PC-3 (cell line): ENCODE results near the gene KDM3A. TPM values are rescaled to one million over a fixed set of nuclear protein-coding genes. Genes with fewer than 3 reads are reported as not detected.
A peak's percentile ranks its signal among the peaks of the same experiment; 100 is the strongest.

ENCODE experiments used
- ATAC-seq: fragments of 200-7000 bp; cut with Tn5 transposase; 2 replicates; pipeline ENCODE4 v1.9.1; 2020; ENCODE audit warnings: mild to moderate bottlenecking, moderate library complexity
- BruUV-seq: library from RNA; stranded (reverse); fragments of 400-500 nt; replicated peaks from 2 replicates; lab custom pipeline; 2021; lab: Mats Ljungman, UMichigan
- CTCF ChIA-PET: fragments of 300-600 bp; sonication (Branson Sonifier 250); formaldehyde crosslinking; loops from one replicate; lab custom pipeline; 2022; ENCODE audit warnings: antibody characterized with exemption; lab: Charles Lee
- POLR2A ChIA-PET: fragments of 300-600 bp; sonication (Branson Sonifier 250); formaldehyde crosslinking; loops from one replicate; lab custom pipeline; 2022; ENCODE audit warnings: antibody characterized with exemption; ENCODE audit not compliant: unreplicated experiment; lab: Charles Lee
- DNase-seq: peaks from one replicate; pipeline ENCODE4 v3.0.0-alpha.2; 2015
- H2AFZ ChIP-seq: fragments of 300-600 bp; sonication (generic); 2 replicates; pipeline ENCODE4 v1.6.0; 2016; ENCODE audit warnings: antibody characterized with exemption, low read length
- H3F3A ChIP-seq: fragments of 300-600 bp; sonication (generic); one replicate; pipeline ENCODE4 v1.6.0; 2017; ENCODE audit warnings: antibody characterized with exemption, low read length, control low read depth, mild to moderate bottlenecking; ENCODE audit not compliant: unreplicated experiment
- H3K27ac ChIP-seq: fragments of 300-600 bp; sonication (generic); 2 replicates; pipeline ENCODE4 v1.5.1; 2016; ENCODE audit warnings: mild to moderate bottlenecking, low read length
- H3K27me3 ChIP-seq: fragments of 300-600 bp; sonication (generic); 2 replicates; pipeline ENCODE4 v1.6.1; 2016; ENCODE audit warnings: low read length, mixed read lengths
- H3K36me3 ChIP-seq: fragments of 300-600 bp; sonication (generic); 2 replicates; pipeline ENCODE4 v1.6.1; 2016; ENCODE audit warnings: low read depth, mixed run types, low read length, mixed read lengths
- H3K4me1 ChIP-seq: fragments of 300-600 bp; sonication (generic); 2 replicates; pipeline ENCODE4 v1.5.1; 2016; ENCODE audit warnings: low read length; ENCODE audit not compliant: insufficient read depth
- H3K4me2 ChIP-seq: fragments of 300-600 bp; sonication (generic); 2 replicates; pipeline ENCODE4 v1.6.0; 2016; ENCODE audit warnings: low read length
- H3K4me3 ChIP-seq: fragments of 300-600 bp; sonication (generic); 2 replicates; pipeline ENCODE4 v1.5.1; 2016; ENCODE audit warnings: mild to moderate bottlenecking, low read length, mixed read lengths
- H3K79me2 ChIP-seq: fragments of 300-600 bp; sonication (generic); 2 replicates; pipeline ENCODE4 v1.6.1; 2017; ENCODE audit warnings: low read length, mixed read lengths
- H3K9ac ChIP-seq: fragments of 300-600 bp; sonication (generic); 2 replicates; pipeline ENCODE4 v1.6.0; 2016; ENCODE audit warnings: mild to moderate bottlenecking, low read length
- H3K9me2 ChIP-seq: fragments of 300-600 bp; sonication (generic); replicated peaks from 2 replicates; pipeline ENCODE4 v1.6.1; 2016; ENCODE audit warnings: mixed run types, low read length, mixed read lengths
- H3K9me3 ChIP-seq: fragments of 300-600 bp; sonication (generic); 2 replicates; pipeline ENCODE4 v1.6.1; 2016; ENCODE audit warnings: low read length, mixed read lengths
- H4K20me1 ChIP-seq: fragments of 300-600 bp; sonication (generic); 2 replicates; pipeline ENCODE4 v1.6.1; 2016; ENCODE audit warnings: low read length, mixed read lengths
- CTCF ChIP-seq: fragments of 300-600 bp; sonication (generic); conservative IDR thresholded peaks from 2 replicates; pipeline ENCODE4 v1.5.1; 2017; ENCODE audit warnings: antibody characterized with exemption, low read depth, mild to moderate bottlenecking, low read length
- EZH2 ChIP-seq: fragments of 300-600 bp; sonication (generic); IDR thresholded peaks from one replicate; pipeline ENCODE4 v1.6.1; 2017; ENCODE audit warnings: antibody characterized with exemption, mild to moderate bottlenecking, low read length; ENCODE audit not compliant: unreplicated experiment
- EZH2phosphoT487 ChIP-seq: fragments of 300-600 bp; sonication (generic); IDR thresholded peaks from 2 replicates; pipeline ENCODE4 v1.6.1; 2018; ENCODE audit warnings: mild to moderate bottlenecking, antibody characterized with exemption, low read length, borderline replicate concordance
- intact Hi-C: fragments of 100-400 bp; cut with micrococcal nuclease; formaldehyde crosslinking; loops from 2 replicates; pipeline ENCODE4 v1.9.0; 2023
- total RNA-seq: library from RNA; depleted of rRNA; stranded (reverse); fragments of >200 nt; gene quantifications from 2 replicates; pipeline ENCODE4 v1.2.3, GENCODE V29; 2014

The KDM3A gene
- total RNA-seq, 1 experiment from 2014 or later = 32.2 TPM

DNA sequence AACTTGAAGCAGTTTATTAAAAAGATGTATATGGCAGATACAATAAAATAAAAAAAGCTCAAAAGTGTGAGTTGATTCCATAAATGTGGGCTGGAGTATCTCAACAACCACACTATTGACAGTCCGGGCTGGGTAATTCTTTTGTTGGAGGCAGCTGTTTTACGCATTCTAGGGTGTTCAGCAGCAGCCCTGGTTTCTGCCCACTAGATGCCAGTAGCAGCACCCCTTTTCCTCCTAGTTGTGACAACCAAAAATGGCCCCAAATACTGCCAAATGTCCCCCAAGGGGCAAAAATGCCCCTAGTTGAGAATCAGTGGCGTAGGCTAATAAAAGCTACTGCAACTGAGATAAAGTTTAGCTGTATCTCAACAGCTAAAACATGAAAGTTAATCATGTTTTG lies 77.3 kb downstream of the KDM3A start:
- H3K4me2 ChIP-seq = no peak overlapping the region
- peak; percentile 50 for ATAC-seq
- no peaks in the 10 kb centered on the region for H3F3A ChIP-seq
- intact Hi-C loops = loop anchor here (1.0 to 5.0 kb wide), 3 partner anchors 44 to 246 kb away; partner anchors contain the start of genes CHMP3 and RNF103
- no TSS peak for BruUV-seq
- POLR2A ChIA-PET = no interaction called here
- H3K27ac ChIP-seq = no peak overlapping the region
- H3K4me3 ChIP-seq = no peak overlapping the region
- H2AFZ ChIP-seq = no peak overlapping the region
- peak; percentile 56 for TF ChIP-seq CTCF
- TF ChIP-seq EZH2 = no peak
- no peaks in the 10 kb centered on the region for H3K27me3 ChIP-seq
- CTCF ChIA-PET = no interaction called here
- peaks cover 17% of the 10 kb centered on the region for H3K4me1 ChIP-seq
- no peaks in the 10 kb centered on the region for H3K9me3 ChIP-seq
- peak; percentile 10 for DNase-seq
- no peak overlapping the region for H3K9ac ChIP-seq
- H3K9me2 ChIP-seq = no peaks in the 10 kb centered on the region
- no peaks in the 10 kb centered on the region for H4K20me1 ChIP-seq
- peaks cover 5% of the 10 kb centered on the region for H3K36me3 ChIP-seq
- no peaks in the 10 kb centered on the region for H3K79me2 ChIP-seq

- ChIA-PET CTCF (interaction anchor here (0.6 kb wide), 1 partner anchor 307 kb away, joined by 3 read pairs; no protein-coding TSS in a partner anchor), POLR2A (interaction anchor here (0.9 kb wide), 1 partner anchor 79 kb away, joined by 6 read pairs; no protein-coding TSS in a partner anchor)
- DNase-seq = peak; percentile 43
- peak; percentile 92 for ATAC-seq
- Histone ChIP-seq H3K4me1 (peaks cover 17% of the 10 kb centered on the region), H3K4me3 (no peak overlapping the region), H3F3A (no peaks in the 10 kb centered on the region), H3K27me3 (no peaks in the 10 kb centered on the region), H3K36me3 (peaks cover 5% of the 10 kb centered on the region), H3K4me2 (peak overlapping the region; percentile 30), H3K9me2 (no peaks in the 10 kb centered on the region), H3K79me2 (no peaks in the 10 kb centered on the region), H3K9ac (no peak overlapping the region), H4K20me1 (no peaks in the 10 kb centered on the region), H2AFZ (no peak overlapping the region), H3K27ac (peak overlapping the region; percentile 51), H3K9me3 (no peaks in the 10 kb centered on the region)
- no TSS peak for BruUV-seq
- TF ChIP-seq EZH2 = no peak
- TF ChIP-seq EZH2phosphoT487 = no peak
- no peak for TF ChIP-seq CTCF
- intact Hi-C loops = loop anchor here (2.0 to 5.0 kb wide), 2 partner anchors 43 to 103 kb away; partner anchors contain the start of genes CHMP3 and RNF103
These were observed 78.2 kb downstream of the KDM3A start for GRCh38 chr2:86519349-86519748.

DNA sequence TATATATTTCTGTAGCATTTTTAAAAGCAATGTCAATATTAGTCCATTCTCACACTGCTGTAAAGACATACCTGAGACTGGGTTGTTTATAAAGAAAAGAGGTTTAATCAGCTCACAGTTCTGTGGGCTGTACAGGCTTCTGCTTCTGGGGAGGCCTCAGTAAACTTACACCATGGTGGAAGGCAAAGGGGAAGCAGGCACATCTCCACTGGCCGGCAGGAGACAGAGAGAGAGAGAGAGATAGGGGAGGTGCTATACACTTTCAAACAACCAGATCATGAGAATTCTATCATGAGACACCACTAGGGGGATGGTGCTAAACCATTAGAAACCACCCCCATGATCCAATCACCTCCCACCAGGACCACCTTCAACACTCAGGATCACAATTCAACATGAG lies 79.0 kb downstream of the KDM3A start:
- H4K20me1 ChIP-seq = no peaks in the 10 kb centered on the region
- no peak overlapping the region for H3K4me2 ChIP-seq
- H3K4me3 ChIP-seq = no peak overlapping the region
- ATAC-seq = no peak; the same call in none of the 2 replicates
- peaks cover 17% of the 10 kb centered on the region for H3K4me1 ChIP-seq
- no peak for DNase-seq
- H3K36me3 ChIP-seq = peaks cover 5% of the 10 kb centered on the region
- TF ChIP-seq EZH2phosphoT487 (no peak), EZH2 (no peak), CTCF (peak; percentile 30; the same call in 1 of the 2 replicates)
- no peak overlapping the region for H3K9ac ChIP-seq
- no peaks in the 10 kb centered on the region for H3K27me3 ChIP-seq
- POLR2A ChIA-PET = no interaction called here
- peak overlapping the region; percentile 51; the same call in 1 of the 2 replicates for H3K27ac ChIP-seq
- no peak overlapping the region for H2AFZ ChIP-seq
- H3F3A ChIP-seq = no peaks in the 10 kb centered on the region
- H3K9me2 ChIP-seq = no peaks in the 10 kb centered on the region
- no peaks in the 10 kb centered on the region for H3K9me3 ChIP-seq
- intact Hi-C loops = no loop called here
- no TSS peak for BruUV-seq
- CTCF ChIA-PET = no interaction called here
- H3K79me2 ChIP-seq = no peaks in the 10 kb centered on the region
